ACC112 (cell line): ENCODE data around the gene FIBIN.

Experiments
- H2AFZ ChIP-seq: fragments of 200-600 bp; sonication (generic); one replicate; pipeline ENCODE4 v1.6.0; 2017; ENCODE audit warnings: antibody characterized with exemption, low read length; ENCODE audit not compliant: unreplicated experiment
- H3K27ac ChIP-seq: fragments of 200-600 bp; sonication (generic); 2 replicates; pipeline ENCODE4 v1.5.1; 2014; ENCODE audit warnings: low read depth, mild to moderate bottlenecking, antibody characterized with exemption, low read length, moderate library complexity
- H3K27me3 ChIP-seq: fragments of 200-600 bp; sonication (generic); 2 replicates; pipeline ENCODE4 v1.6.1; 2014; ENCODE audit warnings: mild to moderate bottlenecking, antibody characterized with exemption, low read length, moderate library complexity, mixed read lengths; ENCODE audit not compliant: insufficient read depth
- H3K36me3 ChIP-seq: fragments of 200-600 bp; sonication (generic); 2 replicates; pipeline ENCODE4 v1.6.1; 2016; ENCODE audit warnings: mild to moderate bottlenecking, antibody characterized with exemption, low read length, moderate library complexity, mixed read lengths; ENCODE audit not compliant: insufficient read depth
- H3K4me1 ChIP-seq: fragments of 200-600 bp; sonication (generic); one replicate; pipeline ENCODE4 v1.6.1; 2016; ENCODE audit warnings: low read length, mixed read lengths; ENCODE audit not compliant: insufficient read depth, unreplicated experiment, control insufficient read depth
- H3K4me3 ChIP-seq: fragments of 200-600 bp; sonication (generic); 2 replicates; pipeline ENCODE4 v1.5.1; 2014; ENCODE audit warnings: mild to moderate bottlenecking, low read depth, low read length
- H3K79me2 ChIP-seq: fragments of 200-600 bp; sonication (generic); one replicate; pipeline ENCODE4 v1.6.0; 2016; ENCODE audit warnings: low read length; ENCODE audit not compliant: control insufficient read depth, unreplicated experiment, insufficient read depth

Gene FIBIN

DNA sequence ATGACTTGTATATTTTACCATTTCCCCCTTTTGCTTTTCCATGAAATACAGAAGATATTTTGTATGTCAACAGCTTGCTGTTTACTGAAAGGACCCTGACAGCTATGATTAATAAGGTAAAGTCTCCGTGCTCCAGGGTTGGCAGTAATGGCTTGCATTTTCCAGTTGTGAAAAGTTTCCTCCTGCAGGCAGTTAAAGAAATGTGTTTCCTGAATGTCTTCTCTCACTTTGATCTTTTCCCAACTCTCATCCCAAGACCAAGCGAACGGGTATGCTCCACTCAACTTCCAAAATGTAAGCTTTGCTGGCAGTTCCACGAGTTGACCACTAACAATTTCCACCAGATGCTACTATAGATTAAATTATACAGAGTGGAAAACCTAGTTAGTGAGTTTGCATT lies 8.9 kb downstream of the FIBIN start:
- H3K27ac ChIP-seq = no peak overlapping the region
- H2AFZ ChIP-seq = no peak overlapping the region
- H3K4me1 ChIP-seq = no peaks in the 10 kb centered on the region
- H3K27me3 ChIP-seq = no peaks in the 10 kb centered on the region
- no peak overlapping the region for H3K4me3 ChIP-seq
- H3K79me2 ChIP-seq = no peaks in the 10 kb centered on the region
- no peaks in the 10 kb centered on the region for H3K36me3 ChIP-seq

DNA sequence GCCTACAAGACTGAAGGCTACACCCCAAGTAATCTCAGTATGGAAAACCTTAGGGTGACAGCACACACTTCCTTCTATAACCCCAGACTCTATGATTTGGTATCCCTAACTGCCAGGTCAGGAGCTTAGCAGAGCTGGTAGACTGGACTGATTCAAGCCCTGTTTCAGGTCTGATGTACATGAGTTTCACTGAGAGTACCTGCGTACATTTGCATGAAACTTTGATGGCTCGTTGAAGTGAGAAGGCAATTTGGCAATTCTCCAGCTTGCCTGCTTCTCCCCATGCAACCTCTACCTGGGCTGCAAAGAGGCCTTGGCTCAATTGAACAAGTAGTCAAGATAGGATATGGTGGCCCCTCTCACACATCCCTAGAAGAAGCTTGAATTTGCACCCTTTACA lies 10.2 kb downstream of the FIBIN start:
- no peak overlapping the region for H3K4me3 ChIP-seq
- H3K4me1 ChIP-seq = no peaks in the 10 kb centered on the region
- H2AFZ ChIP-seq = no peak overlapping the region
- no peaks in the 10 kb centered on the region for H3K79me2 ChIP-seq
- no peak overlapping the region for H3K27ac ChIP-seq
- no peaks in the 10 kb centered on the region for H3K36me3 ChIP-seq
- H3K27me3 ChIP-seq = no peaks in the 10 kb centered on the region

GRCh38 chr11:27008811-27009535 lies 15.1 kb downstream of the FIBIN start:
- Histone ChIP-seq H3K36me3 (no peaks in the 10 kb centered on the region), H3K79me2 (no peaks in the 10 kb centered on the region), H3K4me3 (no peak overlapping the region)

DNA sequence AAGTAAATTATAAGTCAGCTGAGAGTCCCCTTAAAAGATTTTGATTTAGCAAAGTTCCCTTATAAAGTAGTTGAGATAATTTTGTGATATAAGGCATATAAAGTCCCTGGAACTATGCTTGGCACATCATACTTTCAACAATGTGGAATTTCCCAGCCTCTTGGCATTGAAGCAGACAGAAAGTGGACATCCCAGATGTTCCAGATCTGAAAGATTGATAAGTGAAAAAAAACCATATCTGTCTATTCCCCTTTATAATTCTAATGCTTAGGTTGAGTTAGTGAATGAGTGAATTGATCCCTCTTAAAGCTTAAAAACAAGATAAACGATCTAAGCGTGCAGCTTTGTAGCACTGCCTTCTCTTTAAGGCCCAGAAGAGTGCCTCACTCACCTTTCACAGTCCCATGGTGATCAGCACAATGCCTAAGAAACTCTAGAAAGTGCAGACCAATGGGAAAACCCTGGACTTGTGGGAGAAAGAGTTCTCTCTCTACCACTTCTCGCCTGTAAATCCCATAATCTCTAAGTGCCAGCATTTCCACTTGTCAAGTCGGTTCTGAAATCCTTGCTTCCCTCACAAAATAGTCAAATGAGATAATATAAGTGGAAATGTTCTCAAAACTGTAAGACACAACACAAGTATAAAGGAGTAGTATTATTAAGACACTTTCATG lies 17.8 kb downstream of the FIBIN start:
- Histone ChIP-seq H3K4me1 (peaks cover 9% of the 10 kb centered on the region), H3K4me3 (no peak overlapping the region), H3K79me2 (no peaks in the 10 kb centered on the region), H2AFZ (peak overlapping the region; percentile 79), H3K36me3 (no peaks in the 10 kb centered on the region), H3K27me3 (no peaks in the 10 kb centered on the region), H3K27ac (no peak overlapping the region)

More at GRCh38 chr11:27008811-27009535, 15.1 kb downstream of the FIBIN start:
- no peak overlapping the region for H2AFZ ChIP-seq
- H3K27me3 ChIP-seq = no peaks in the 10 kb centered on the region
- peaks cover 9% of the 10 kb centered on the region for H3K4me1 ChIP-seq
- H3K27ac ChIP-seq = no peak overlapping the region

DNA sequence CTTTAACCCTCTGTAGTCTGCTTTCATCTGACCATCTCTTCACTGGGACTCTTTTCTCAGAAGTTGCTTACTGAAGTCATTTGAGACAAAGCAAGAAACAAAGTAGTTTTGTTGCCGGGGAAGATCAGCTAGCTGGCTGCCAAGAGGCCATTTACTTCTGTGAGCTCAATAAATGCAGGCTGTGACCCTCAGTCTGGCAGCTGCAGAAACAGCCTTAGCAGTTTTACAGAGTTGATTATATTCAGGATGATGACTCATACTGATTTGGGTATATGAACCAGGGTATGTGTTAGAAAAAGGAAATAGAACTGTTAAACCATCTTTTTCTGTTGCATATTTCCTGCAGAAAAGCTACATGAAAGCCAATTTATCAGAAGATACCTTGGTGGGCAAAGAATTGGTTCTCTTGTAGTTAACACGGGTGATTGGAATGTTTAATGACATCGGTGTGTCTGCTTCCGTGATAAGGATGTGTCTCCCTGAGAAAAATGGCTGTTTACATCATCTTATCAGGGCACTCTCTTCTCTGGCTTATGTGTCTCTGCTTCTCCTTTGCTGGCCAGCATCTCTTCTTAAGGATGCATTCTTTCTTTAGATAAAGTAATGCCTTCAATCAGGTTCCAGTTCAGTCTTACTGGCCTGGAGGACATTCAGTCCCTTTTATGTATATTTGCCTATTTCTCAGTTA lies 18.5 kb downstream of the FIBIN start:
- Histone ChIP-seq H3K27ac (no peak overlapping the region), H3K36me3 (no peaks in the 10 kb centered on the region), H3K27me3 (no peaks in the 10 kb centered on the region), H3K4me3 (no peak overlapping the region), H2AFZ (peak overlapping the region; percentile 79), H3K4me1 (peaks cover 9% of the 10 kb centered on the region), H3K79me2 (no peaks in the 10 kb centered on the region)

- Histone ChIP-seq H3K36me3 (no peaks in the 10 kb centered on the region), H2AFZ (no peak overlapping the region), H3K27me3 (no peaks in the 10 kb centered on the region), H3K4me1 (peaks cover 9% of the 10 kb centered on the region), H3K4me3 (no peak overlapping the region), H3K79me2 (no peaks in the 10 kb centered on the region), H3K27ac (no peak overlapping the region)
Observed at GRCh38 chr11:27013781-27014361, 20.0 kb downstream of the FIBIN start.

GRCh38 chr11:27018902-27019529 lies 25.1 kb downstream of the FIBIN start:
- no peak overlapping the region for H3K27ac ChIP-seq
- no peaks in the 10 kb centered on the region for H3K36me3 ChIP-seq
- H3K4me3 ChIP-seq = no peak overlapping the region
- no peaks in the 10 kb centered on the region for H3K4me1 ChIP-seq
- no peaks in the 10 kb centered on the region for H3K79me2 ChIP-seq
- H3K27me3 ChIP-seq = no peaks in the 10 kb centered on the region
- H2AFZ ChIP-seq = no peak overlapping the region

- Histone ChIP-seq H3K27ac (no peak overlapping the region), H3K36me3 (no peaks in the 10 kb centered on the region), H3K4me3 (no peak overlapping the region), H3K4me1 (no peaks in the 10 kb centered on the region), H3K79me2 (no peaks in the 10 kb centered on the region), H2AFZ (no peak overlapping the region), H3K27me3 (no peaks in the 10 kb centered on the region)
Observed at GRCh38 chr11:27020751-27021150, 26.8 kb downstream of the FIBIN start.

GRCh38 chr11:27022659-27023251 lies 28.8 kb downstream of the FIBIN start:
- Histone ChIP-seq H2AFZ (no peak overlapping the region), H3K4me1 (no peaks in the 10 kb centered on the region), H3K27ac (no peak overlapping the region), H3K36me3 (no peaks in the 10 kb centered on the region), H3K27me3 (no peaks in the 10 kb centered on the region), H3K4me3 (no peak overlapping the region), H3K79me2 (no peaks in the 10 kb centered on the region)

GRCh38 chr11:27024865-27025264 lies 31.0 kb downstream of the FIBIN start:
- Histone ChIP-seq H3K36me3 (no peaks in the 10 kb centered on the region), H3K4me3 (no peak overlapping the region), H3K27ac (no peak overlapping the region), H3K4me1 (no peaks in the 10 kb centered on the region), H3K27me3 (no peaks in the 10 kb centered on the region), H2AFZ (no peak overlapping the region), H3K79me2 (no peaks in the 10 kb centered on the region)
